Common myeloid progenitor, CD34-positive (primary cell): ENCODE data around the gene RGS11.
A peak's percentile ranks its signal among the peaks of the same experiment; 100 is the strongest.

Experiments used
- CTCF ChIA-PET: fragments of 350-600 bp; sonication (Branson Sonifier 250); formaldehyde crosslinking; loops from one replicate; lab custom pipeline; 2021; ENCODE audit warnings: antibody characterized with exemption; lab: Charles Lee
- POLR2A ChIA-PET: fragments of 350-600 bp; sonication (Branson Sonifier 250); formaldehyde crosslinking; loops from one replicate; lab custom pipeline; 2021; ENCODE audit warnings: antibody characterized with exemption; lab: Charles Lee
- DNase-seq, 3 donors: peaks; one replicate each; pipeline versions ENCODE4 v3.0.0 to v3.0.0-alpha.2; 2013
- H3K27ac ChIP-seq, 2 experiments: 1 replicate in 1 of 2; 2 replicates in 1 of 2; pipeline ENCODE4 v1.7.0; 2013; ENCODE audit warnings: inconsistent platforms in 2 of 2, low read length in 2 of 2, mild to moderate bottlenecking in 2 of 2, low read depth in 1 of 2, moderate library complexity in 1 of 2; ENCODE audit not compliant: severe bottlenecking in 2 of 2, insufficient read depth in 1 of 2, poor library complexity in 1 of 2
- H3K27me3 ChIP-seq, 5 experiments: replicated peaks in 2 of 5; 1 replicate in 3 of 5; 2 replicates in 2 of 5; pipeline versions ENCODE4 v1.6.1 to v1.7.0; 2013; ENCODE audit warnings: low read length in 4 of 5, mild to moderate bottlenecking in 2 of 5, moderate library complexity in 2 of 5, inconsistent platforms in 1 of 5; ENCODE audit not compliant: insufficient read depth in 5 of 5, control insufficient read depth in 4 of 5
- H3K36me3 ChIP-seq, 4 experiments: 1 replicate in 2 of 4; 2 replicates in 2 of 4; pipeline versions ENCODE4 v1.6.1 to v1.7.0; 2013; ENCODE audit warnings: low read length in 3 of 4, control low read depth in 1 of 4, mild to moderate bottlenecking in 1 of 4; ENCODE audit not compliant: control insufficient read depth in 4 of 4, insufficient read depth in 4 of 4
- H3K4me1 ChIP-seq, 4 experiments: 1 replicate in 3 of 4; 2 replicates in 1 of 4; pipeline versions ENCODE4 v1.6.1 to v1.7.1; 2013; ENCODE audit warnings: low read length in 3 of 4, mild to moderate bottlenecking in 3 of 4, control low read depth in 1 of 4, inconsistent platforms in 1 of 4, moderate library complexity in 1 of 4; ENCODE audit not compliant: control insufficient read depth in 4 of 4, insufficient read depth in 4 of 4; ENCODE audit errors: control extremely low read depth in 1 of 4
- H3K4me3 ChIP-seq, 7 experiments: 1 replicate in 4 of 7; 2 replicates in 3 of 7; pipeline versions ENCODE4 v1.5.1 to v1.7.0; 2013; ENCODE audit warnings: mild to moderate bottlenecking in 7 of 7, low read length in 6 of 7, moderate library complexity in 6 of 7, inconsistent platforms in 2 of 7, low read depth in 2 of 7, control low read depth in 1 of 7; ENCODE audit not compliant: insufficient read depth in 4 of 7, control insufficient read depth in 1 of 7; ENCODE audit errors: extremely low read depth in 1 of 7
- H3K9me3 ChIP-seq, 5 experiments: 1 replicate in 4 of 5; 2 replicates in 1 of 5; pipeline versions ENCODE4 v1.6.1 to v1.7.1; 2013; ENCODE audit warnings: low read length in 4 of 5, mild to moderate bottlenecking in 2 of 5, inconsistent platforms in 1 of 5, low read depth in 1 of 5, moderate library complexity in 1 of 5; ENCODE audit not compliant: control insufficient read depth in 4 of 5, insufficient read depth in 2 of 5; ENCODE audit errors: control extremely low read depth in 1 of 5
- WGBS: methylation state at CpG from one replicate; pipeline ENCODE4 v1.1.5; 2013; ENCODE audit not compliant: insufficient coverage; 5-methylcytosine and 5-hydroxymethylcytosine counted together

The RGS11 gene

GRCh38 chr16:307691-308312, 32.1 kb upstream of the RGS11 start:
- ChIA-PET POLR2A (no interaction called here), CTCF (interaction anchor here (0.7 to 1.1 kb wide), 4 partner anchors 12 to 54 kb away, joined by 3 to 4 read pairs (median 3); no protein-coding TSS in a partner anchor)
- Histone ChIP-seq H3K9me3 (no peaks in the 10 kb centered on the region), H3K4me1 (peaks cover 0 to 21% (median 2%) of the 10 kb centered on the region in 4 experiments), H3K27ac (no peak overlapping the region), H3K36me3 (peaks cover 4 to 60% (median 44%) of the 10 kb centered on the region in 4 experiments), H3K27me3 (no peaks in the 10 kb centered on the region), H3K4me3 (no peak overlapping the region)
- WGBS: 92% methylated on average over 21 of the region's 21 CpGs
- DNase-seq: no peak

GRCh38 chr16:306911-307370, 31.2 kb upstream of the RGS11 start:
- no peak for DNase-seq
- no peaks in the 10 kb centered on the region for H3K27me3 ChIP-seq
- ChIA-PET POLR2A (no interaction called here), CTCF (interaction anchor here (0.7 to 1.1 kb wide), 5 partner anchors 11 to 55 kb away, joined by 3 to 4 read pairs (median 3); no protein-coding TSS in a partner anchor)
- H3K36me3 ChIP-seq: peaks cover 4 to 59% (median 47%) of the 10 kb centered on the region in 4 experiments
- peaks cover 0 to 21% (median 2%) of the 10 kb centered on the region in 4 experiments for H3K4me1 ChIP-seq
- H3K27ac ChIP-seq: no peak overlapping the region
- WGBS: 98% methylated on average over 17 of the region's 17 CpGs
- H3K4me3 ChIP-seq: no peak overlapping the region
- no peaks in the 10 kb centered on the region for H3K9me3 ChIP-seq

GRCh38 chr16:305916-306626, 30.3 kb upstream of the RGS11 start:
- Histone ChIP-seq H3K27me3 (no peaks in the 10 kb centered on the region), H3K36me3 (peaks cover 4 to 57% (median 47%) of the 10 kb centered on the region in 4 experiments), H3K27ac (no peak overlapping the region), H3K9me3 (no peaks in the 10 kb centered on the region), H3K4me1 (peaks cover 0 to 21% (median 2%) of the 10 kb centered on the region in 4 experiments), H3K4me3 (no peak overlapping the region)
- whole genome bisulfite sequencing: 96% methylated on average over 14 of the region's 19 CpGs
- no peak for DNase-seq
- ChIA-PET POLR2A (no interaction called here), CTCF (interaction anchor here (0.7 to 1.7 kb wide), 3 partner anchors 12 to 66 kb away, joined by 3 to 4 read pairs (median 4); no protein-coding TSS in a partner anchor)

GRCh38 chr16:303760-304505, 28.2 kb upstream of the RGS11 start:
- Histone ChIP-seq H3K4me1 (peaks cover 0 to 10% (median 0%) of the 10 kb centered on the region in 4 experiments), H3K9me3 (no peaks in the 10 kb centered on the region), H3K36me3 (peaks cover 2 to 50% (median 46%) of the 10 kb centered on the region in 4 experiments), H3K27me3 (no peaks in the 10 kb centered on the region), H3K4me3 (no peak overlapping the region), H3K27ac (no peak overlapping the region)
- peak; percentile 43 to 69 (median 69) for DNase-seq
- ChIA-PET CTCF (interaction anchor here (0.7 to 3.2 kb wide), 7 partner anchors 9 to 58 kb away, joined by 3 to 16 read pairs (median 3); no protein-coding TSS in a partner anchor), POLR2A (no interaction called here)
- 94% methylated on average over 42 of the region's 43 CpGs for WGBS

- CTCF ChIA-PET: interaction anchor here (0.8 to 3.2 kb wide), 4 partner anchors 9 to 60 kb away, joined by 3 to 16 read pairs (median 6); no protein-coding TSS in a partner anchor
- no peaks in the 10 kb centered on the region for H3K4me1 ChIP-seq
- DNase-seq: no peak
- no peaks in the 10 kb centered on the region for H3K27me3 ChIP-seq
- no peak overlapping the region for H3K4me3 ChIP-seq
- WGBS: 96% methylated on average over 10 of the region's 13 CpGs
- POLR2A ChIA-PET: no interaction called here
- no peak overlapping the region for H3K27ac ChIP-seq
- H3K36me3 ChIP-seq: peaks cover 3 to 47% (median 43%) of the 10 kb centered on the region in 4 experiments
- H3K9me3 ChIP-seq: no peaks in the 10 kb centered on the region
Measured at GRCh38 chr16:301950-302349, 26.2 kb upstream of the RGS11 start.

- ChIA-PET CTCF (interaction anchor here (1.5 kb wide), 1 partner anchor 61 kb away, joined by 5 read pairs; no protein-coding TSS in a partner anchor), POLR2A (no interaction called here)
- WGBS: 100% methylated on average over 1 of the region's 6 CpGs
- no peak overlapping the region for H3K4me3 ChIP-seq
- H3K4me1 ChIP-seq: peaks cover 0 to 2% (median 0%) of the 10 kb centered on the region in 4 experiments
- H3K36me3 ChIP-seq: peaks cover 9 to 47% (median 40%) of the 10 kb centered on the region in 4 experiments
- no peak overlapping the region for H3K27ac ChIP-seq
- H3K27me3 ChIP-seq: no peaks in the 10 kb centered on the region
- no peaks in the 10 kb centered on the region for H3K9me3 ChIP-seq
- DNase-seq: no peak
Measured at GRCh38 chr16:301235-301634, 25.5 kb upstream of the RGS11 start.
